Stimulated activated naive CD8-positive, alpha-beta T cell treated with anti-CD3 and anti-CD28 coated beads, Interleukin-15, Interleukin-2, amounts not matched to agents 100 U/mL and 50 U/mL, for 24 hours (primary cell): ENCODE results near the gene MYOCOS.
"Not testable (repeated sequence)": the region's sequence is repeated elsewhere in the genome, so short reads cannot be mapped to it uniquely, and the experiment has no call there.

ENCODE experiments used
- ATAC-seq: fragments of 150-1000 bp; cut with Tn5 transposase; one replicate; pipeline ENCODE4 v1.10.0; 2021
- DNase-seq: peaks from one replicate; pipeline ENCODE4 v3.0.0; 2021

The MYOCOS gene, protein sequence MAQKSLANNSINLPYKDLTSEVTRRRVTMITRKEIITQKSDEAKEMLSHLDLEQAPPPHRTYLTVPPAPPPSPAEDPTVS

DNA sequence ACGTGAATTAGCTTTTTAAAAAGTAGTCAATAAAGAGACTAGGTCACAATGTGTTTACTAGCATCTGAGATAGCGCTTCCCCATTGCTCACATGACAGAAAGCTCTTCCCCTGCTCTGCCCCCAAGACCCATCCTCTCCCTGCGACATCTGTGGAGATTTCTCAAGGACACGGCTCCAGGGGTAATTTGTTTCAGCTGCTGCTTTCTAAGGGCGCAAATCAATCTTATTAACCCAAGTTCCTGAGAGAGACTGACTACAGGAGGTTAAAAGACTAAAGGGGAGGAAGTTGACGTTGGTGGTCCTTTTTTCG is at the start of gene MYOCOS:
MYOCOS (plus strand) TSS at position 92 of the 311 bp plus-strand sequence. CDS start 1,641 bp downstream, outside the sequence.
- no peak for DNase-seq
- ATAC-seq, result no peak

GRCh38 chr1:171576144-171576543 is 45.9 kb upstream of the MYOCOS start:
- ATAC-seq (no peak), DNase-seq (no peak)

DNA sequence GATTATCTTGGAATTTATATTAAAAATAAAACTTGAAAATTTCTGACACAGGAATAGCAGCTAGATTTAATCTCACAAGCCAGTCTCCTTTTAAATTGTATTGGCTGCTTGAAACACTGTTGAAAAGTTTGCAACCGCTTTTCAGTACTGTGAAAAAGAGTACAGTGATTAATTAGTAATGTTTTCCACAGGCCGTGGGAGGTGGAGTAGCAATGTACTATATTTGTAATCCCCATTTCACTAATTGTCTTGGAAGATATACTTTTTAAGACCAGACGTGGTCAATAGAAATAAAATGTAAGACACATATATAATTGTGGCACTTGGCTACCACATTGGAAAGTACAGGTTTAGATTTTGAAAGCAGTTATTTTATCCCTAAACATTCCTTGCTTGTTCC is 40.8 kb upstream of the MYOCOS start:
- peak; percentile 22 for ATAC-seq
- no peak for DNase-seq

DNA sequence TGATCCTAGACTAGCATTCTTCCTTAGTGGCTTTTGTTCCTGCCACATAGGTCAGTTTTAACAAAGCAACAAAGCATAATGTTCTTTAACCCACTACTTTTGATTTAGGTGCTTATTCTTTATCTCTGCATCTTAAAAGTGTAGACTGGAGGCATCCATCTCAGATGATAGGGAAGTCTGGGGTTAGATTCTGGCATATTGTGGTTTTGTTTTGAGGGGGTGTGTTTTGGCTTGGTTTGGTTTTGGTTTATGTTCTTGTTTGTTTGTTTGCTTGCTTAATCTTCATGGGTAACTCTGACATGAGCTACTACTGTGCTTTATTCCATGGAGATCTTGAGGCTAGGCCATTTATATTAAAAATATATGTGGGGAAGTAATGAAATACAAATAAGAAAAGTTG is 40.3 kb upstream of the MYOCOS start:
- DNase-seq, result no peak
- no peak for ATAC-seq

DNA sequence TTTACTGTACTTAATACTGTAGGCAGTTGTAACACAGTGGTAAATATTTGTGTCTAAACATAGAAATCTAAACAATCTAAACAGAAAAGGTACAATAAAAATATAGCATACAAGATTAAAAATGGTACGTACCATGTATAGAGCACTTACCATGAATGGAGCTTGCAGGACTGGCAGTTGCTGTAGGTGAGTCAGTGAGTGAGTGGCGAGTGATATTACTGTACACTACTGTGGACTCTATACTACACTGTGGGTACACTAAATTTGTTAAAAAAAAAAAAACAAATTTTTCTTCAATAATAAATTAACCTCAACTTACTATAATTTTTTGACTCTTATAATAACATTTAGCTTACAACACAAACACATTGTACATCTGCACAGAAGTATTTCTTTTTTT is 39.5 kb upstream of the MYOCOS start:
- no peak for DNase-seq
- peak; percentile 64 for ATAC-seq

DNA sequence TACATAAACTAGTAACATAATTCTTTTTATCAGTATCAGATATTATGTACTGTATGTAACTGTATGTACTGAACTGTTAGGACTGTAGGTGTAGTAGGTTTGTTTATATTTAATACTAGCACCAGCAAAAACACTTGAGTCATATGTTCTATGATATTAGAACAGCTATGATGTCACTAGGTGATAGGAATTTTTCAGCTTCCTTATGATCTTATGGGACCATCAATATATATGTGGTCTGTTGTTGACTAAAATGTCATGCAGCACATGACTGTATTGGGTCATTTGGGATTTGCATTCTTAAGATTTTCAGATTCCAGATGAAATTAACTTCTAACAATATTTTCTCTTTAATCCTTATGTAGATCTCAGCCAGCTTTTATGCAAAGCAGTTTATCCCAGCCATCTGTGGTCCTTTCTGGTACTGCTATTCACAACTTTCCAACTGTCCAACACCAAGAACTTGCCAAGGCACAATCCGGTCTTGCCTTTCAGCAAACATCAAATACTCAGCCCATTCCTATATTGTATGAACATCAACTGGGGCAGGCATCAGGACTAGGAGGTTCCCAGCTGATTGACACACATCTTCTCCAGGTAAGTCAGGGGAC is 38.3 kb upstream of the MYOCOS start:
- ATAC-seq (no peak), DNase-seq (no peak)

- ATAC-seq, result no peak
- no peak for DNase-seq
Observed at GRCh38 chr1:171585715-171586114, 36.3 kb upstream of the MYOCOS start.

DNA sequence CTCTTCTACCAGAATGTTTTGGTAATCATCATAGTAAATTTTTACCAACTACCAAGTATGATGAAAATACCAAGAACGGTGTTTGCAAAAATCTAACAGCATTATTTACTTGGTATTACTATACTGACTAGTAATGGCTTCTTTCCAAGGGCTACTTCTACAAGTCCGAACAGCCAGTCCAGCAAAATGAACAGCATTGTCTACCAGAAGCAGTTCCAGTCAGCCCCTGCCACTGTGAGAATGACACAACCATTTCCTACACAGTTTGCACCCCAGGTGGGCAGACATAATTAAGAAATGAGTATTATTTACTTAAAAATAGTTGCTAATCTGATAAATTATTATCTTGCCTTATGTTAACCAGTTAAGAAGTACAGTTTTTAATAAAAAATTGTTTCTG is 33.8 kb upstream of the MYOCOS start:
- DNase-seq (no peak), ATAC-seq (no peak)

DNA sequence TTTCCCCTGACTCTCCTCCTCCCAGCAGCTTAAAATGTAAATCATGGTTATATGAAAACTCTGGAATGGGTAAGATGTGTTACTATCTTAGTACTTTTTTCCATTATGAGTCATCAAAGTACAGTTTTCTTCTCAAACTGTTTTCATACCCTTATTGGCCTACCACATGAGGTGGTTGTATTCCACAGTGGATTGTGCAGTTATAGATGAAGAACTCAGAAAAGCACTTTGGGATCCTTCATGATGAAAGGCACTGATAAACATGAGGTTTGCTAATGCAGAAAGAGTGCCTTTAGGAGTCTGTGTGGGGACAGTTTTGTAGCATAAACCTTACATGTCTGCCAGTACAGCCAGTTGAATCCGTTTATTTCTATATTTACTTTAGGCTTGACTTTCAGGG is 32.0 kb upstream of the MYOCOS start:
- DNase-seq (no peak), ATAC-seq (peak; percentile 71)

GRCh38 chr1:171595324-171595723 is 26.7 kb upstream of the MYOCOS start:
- DNase-seq, result no peak
- ATAC-seq, result no peak

GRCh38 chr1:171596119-171596518 is 25.9 kb upstream of the MYOCOS start:
- ATAC-seq (no peak), DNase-seq (no peak)

DNA sequence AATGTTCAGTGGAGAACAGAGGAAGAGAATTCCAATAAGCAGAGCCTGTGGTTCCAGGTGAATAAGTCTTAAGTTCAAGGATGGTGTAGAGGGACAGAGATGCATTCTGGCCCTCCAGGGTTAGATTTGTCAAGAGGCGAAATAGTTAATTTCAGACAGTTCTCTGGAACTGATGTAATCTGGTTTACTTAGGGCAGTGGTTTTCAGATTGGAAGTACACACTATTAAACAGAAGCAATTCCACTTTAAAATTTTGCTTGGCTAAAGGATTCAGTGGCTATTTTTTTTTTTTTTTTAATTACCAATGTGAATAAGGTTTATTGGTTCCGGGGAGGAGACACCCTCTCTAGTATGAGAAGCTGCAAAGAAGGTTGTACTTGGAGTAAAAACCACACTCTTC is 25.3 kb upstream of the MYOCOS start:
- no peak for ATAC-seq
- DNase-seq, result no peak

DNA sequence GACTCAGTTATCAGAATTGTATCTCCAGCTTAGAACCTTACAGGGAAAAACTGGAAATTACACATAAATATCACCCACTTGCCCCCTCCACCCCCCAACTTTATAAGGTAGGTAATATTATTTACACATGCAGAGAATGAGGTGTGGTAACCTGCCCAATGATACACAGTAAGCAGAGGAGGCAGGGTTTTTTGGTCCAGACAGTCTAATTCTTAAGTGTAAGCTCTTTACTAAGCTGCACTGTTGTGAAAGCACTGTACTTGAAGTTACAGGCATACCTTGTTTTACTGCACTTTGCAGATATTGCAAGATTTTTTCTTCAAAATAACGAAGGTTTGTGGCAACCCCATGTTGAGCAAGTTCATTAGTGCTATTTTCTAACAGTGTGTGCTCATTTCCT is 24.8 kb upstream of the MYOCOS start:
- ATAC-seq, result no peak
- DNase-seq, result no peak

DNA sequence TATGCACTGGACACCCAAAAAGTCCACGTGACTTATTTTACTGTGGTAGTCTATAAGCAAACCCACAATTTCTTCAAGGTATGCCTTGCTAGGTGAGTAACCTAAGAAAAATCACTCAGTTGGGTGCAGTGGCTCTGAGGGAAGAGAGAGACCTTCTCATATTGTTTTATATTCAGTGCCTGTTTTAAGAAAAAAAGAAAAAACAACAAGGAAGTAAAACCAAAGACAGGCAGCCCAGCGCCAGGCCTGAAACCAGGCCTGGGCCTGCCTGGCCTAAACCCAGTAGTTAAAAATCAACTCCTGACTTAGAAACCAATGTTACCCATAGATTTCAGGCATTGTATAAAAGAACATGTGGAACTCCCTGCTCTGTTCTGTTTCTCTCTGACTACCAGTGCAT is 21.7 kb upstream of the MYOCOS start:
- not testable (repeated sequence) for ATAC-seq, DNase-seq

DNA sequence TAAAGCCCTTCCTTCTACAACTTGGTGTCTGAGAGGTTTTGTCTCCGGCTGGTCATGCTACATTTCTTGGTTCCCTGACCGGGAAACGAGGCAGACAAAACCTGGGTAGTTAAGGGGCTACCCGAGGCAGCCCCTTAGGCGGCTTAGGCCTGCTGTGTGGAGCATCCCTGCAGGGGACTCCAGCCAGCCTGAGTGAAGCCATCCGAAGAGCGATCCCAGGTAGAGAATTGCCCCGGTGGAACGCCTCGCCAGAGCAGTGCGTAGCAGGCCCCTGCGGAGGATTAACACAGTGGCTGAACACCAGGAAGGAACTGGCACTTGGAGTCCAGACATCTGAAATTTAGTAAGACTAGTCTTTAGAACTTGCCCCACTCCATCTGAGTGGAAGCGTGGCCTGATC is 21.2 kb upstream of the MYOCOS start:
- ATAC-seq (no peak), DNase-seq (no peak)

GRCh38 chr1:171603042-171603441 is 19.0 kb upstream of the MYOCOS start:
- DNase-seq, ATAC-seq: not testable (repeated sequence)

DNA sequence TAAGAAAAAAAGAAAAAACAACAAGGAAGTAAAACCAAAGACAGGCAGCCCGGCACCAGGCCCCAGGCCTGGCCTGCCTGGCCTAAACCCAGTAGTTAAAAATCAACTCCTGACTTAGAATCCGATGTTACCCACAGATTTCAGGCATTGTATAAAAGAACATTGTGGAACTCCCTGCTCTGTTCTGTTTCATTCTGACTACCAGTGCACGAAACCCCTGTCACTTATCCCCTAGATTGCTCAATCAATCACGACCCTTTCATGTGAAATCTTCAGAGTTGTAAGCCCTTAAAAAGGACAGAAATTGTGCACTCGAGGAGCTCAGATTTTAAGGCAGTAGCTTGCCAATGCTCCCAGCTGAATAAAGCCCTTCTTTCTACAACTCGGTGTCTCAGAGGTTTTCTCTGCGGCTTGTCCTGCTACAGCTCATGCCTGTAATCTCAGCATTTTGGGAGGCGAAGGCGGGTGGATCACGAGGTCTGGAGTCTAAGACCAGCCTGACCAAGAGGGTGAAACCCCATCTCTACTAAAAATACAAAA is 15.6 kb upstream of the MYOCOS start:
- DNase-seq, result no peak
- no peak for ATAC-seq

DNA sequence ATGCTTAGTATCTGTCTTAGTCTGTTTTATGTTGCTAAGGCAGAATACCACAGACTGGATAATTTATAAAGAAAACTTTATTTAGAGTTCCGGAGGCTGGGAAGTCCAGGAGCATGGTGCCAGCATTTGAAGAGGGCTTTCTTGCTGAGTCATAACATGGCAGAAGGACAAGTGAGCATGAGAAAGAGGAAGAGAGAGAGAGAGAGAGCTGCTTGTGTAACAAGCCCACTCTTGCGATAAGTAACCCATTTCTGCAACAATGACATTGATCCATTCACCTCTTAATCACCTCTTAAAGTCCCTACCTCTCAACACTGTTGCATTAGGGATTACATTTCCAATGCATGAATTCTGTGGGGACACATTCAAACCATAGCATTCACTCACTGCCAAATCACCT is 11.7 kb upstream of the MYOCOS start:
- DNase-seq (no peak), ATAC-seq (no peak)

GRCh38 chr1:171611306-171611705 is 10.7 kb upstream of the MYOCOS start:
- no peak for ATAC-seq
- DNase-seq, result no peak

DNA sequence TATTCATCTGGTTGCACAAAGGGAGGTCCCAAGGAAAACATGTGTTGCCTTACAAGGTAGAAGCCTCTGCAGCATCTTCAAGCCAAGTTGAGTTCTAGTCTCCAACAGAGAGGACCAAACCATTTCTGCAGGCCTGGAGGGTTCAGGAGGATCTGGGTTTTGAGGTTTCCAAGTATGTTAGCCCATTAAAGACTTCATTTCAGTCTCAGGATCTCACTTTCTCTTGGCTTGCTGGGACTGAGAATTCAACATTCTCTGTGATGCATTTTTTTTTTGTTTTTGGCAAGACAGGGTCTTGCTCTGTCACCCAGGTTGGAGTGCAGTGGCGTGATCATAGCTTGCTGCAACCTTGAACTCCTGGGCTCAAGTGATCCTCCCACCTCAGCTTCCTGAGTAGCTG is 8.8 kb upstream of the MYOCOS start:
- no peak for DNase-seq
- no peak for ATAC-seq

DNA sequence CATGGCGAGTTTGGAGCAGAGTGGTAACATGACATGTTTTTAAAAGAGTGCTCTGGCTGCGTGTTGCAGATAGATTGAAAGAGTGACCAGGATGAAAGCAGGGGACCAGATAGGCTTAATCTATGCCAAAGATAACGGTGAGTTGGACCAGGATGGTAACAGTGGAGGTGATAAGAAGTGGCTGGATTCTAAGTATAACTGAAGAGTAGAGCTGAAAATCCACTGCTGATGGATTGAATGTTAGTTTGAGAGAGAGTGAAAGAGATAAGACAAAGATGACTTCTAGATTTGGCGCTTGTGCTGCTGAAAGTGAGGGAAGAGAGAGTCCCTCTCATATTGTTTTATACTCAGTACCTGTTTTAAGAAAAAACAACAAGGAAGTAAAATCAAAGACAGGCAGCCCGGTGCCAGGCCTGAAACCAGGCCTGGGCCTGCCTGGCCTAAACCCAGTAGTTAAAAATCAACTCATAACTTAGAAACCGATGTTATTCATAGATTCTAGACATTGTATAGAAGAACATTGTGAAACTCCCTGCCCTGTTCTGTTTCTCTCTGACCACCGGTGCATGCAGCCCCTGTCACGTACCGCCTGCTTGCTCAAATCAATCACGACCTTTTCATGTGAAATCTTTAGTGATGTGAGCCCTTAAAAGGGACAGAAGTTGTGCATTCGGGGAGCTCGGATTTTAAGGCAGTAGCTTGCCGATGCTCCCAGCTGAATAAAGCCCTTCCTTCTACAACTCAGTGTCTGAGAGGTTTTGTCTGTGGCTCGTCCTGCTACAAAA is 6.7 kb upstream of the MYOCOS start:
- ATAC-seq, DNase-seq: not testable (repeated sequence)

DNA sequence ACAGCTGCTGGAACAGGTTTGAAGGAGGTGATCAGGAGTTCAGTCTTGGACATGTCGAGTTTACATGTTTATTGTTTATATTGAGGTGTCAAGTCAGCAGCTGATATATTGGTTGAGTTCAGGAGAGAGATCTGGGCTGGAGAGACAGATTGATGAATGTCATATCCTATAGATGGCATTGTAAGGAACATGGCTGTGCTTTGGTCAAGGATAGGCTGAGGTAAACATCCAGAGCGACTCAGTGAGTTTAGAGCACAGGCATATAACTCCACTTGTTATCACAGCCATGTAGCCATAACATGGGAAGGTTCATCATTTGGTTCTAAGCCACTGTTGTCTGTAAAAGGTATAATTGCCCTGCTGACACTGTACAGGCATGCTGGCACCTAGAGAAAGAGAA is 5.5 kb upstream of the MYOCOS start:
- ATAC-seq (no peak), DNase-seq (no peak)

- DNase-seq (no peak), ATAC-seq (no peak)
Observed at GRCh38 chr1:171623651-171624331, 1.7 kb downstream of the MYOCOS start.
